ENCODE measurements around the gene ADGRD1.

ADGRD1 gene

DNA sequence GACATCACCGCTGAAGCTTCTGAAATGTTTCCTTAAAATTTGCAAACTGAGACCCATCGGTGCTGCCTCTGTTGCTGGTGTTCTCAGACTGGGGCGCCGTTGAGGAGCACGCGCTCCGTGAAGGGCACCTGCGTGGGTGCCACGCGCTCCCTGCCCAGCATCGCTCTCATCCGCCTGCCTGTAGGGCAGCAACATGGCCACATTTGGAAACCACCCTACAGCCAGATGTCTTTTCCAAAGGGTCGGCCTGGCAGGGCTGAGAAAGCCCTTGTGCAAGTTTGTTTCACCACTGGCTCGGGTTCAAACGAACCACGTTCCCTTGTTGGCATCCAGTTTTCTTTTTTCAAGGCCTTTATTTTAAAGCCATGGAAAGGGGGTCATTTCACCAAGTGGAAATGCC, 13.9 kb downstream of the ADGRD1 start:
- no peak for DNase-seq

DNA sequence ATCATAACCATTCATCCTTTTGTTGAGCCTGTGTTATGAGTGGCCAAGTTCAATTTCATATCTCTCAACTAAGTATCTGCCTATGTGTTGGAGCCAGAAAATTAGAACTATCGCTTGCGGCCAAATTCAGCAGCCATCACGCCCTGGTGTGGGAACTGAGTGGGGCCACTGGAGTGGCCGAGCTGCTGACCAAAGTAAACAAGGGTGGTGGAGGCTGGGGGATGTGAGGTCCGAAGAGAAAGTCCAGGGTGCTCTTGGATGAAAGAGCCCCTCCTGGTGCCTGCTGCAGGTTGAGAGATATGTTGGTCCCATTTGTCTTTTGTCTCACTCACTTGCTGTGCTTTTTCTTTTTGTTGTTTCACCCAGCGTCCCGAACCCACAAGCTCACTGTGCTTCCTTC, 14.9 kb downstream of the ADGRD1 start:
- no peak for DNase-seq

DNA sequence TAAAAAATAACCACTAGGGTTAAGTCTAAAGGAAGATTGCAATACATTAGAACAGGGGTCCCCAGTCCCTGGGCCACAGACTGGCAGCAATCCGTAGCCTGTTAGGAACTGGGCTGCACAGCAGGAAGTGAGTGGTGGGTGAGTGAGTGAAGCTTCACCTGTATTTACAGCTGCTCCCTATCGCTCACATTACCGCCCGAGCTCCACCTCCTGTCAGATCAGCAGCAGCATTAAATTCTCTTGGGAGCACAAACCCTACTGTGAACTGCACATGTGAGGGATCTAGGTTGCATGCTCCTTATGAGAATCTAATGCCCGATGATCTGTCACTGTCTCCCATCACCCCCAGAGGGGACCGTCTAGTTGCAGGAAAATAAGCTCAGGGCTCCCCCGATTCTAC, 15.5 kb downstream of the ADGRD1 start:
- DNase-seq = no peak

DNA sequence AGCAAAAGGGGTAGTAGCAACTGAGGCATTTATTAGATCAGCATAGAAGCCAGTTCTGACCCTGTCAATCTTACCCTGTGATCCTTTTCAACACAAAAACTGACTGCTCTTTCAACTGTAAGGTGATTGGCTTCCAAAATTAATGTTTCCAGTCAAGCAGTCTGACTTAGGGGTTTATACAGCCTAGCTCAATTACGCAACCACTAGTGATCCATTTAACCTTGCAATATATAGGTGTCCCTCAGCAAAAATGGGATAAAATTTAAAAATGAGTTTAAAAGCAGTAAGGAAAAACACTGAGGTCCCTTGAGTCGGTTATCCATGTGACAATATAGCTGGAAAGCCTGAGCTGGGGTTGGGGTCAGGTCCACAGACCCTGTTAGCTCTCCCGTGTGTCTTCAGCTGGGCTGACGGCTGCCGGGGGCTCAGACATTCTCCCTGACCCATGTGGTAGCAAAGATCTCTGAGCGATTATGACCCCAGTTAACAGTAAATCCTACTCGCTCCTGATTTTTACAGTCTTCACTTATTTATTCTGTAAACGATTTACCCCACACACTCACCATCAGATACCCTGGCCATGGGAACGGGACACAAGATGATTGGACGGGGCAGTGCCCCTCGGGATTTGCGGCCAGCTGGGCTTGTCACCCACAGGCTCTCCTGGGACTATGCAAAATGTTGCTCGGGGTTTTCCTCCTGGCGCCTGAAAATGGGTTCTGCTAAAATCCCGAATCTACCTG, 16.6 kb downstream of the ADGRD1 start:
- no peak for DNase-seq

DNA sequence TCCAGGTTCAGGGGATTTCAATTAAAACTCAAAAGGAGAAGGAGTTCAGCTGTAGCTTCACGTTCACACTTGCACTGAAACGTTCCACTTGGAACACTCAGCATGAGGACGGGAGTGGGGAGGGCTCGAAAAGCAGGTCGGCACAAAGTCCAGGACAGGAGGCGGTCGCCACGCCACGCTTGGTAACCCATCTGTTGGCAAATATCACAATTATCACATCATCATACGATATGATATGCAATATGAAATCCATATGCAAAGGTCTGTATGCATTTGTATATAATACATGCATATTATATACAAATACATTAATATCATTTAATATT, 17.2 kb downstream of the ADGRD1 start:
- DNase-seq = no peak

DNA sequence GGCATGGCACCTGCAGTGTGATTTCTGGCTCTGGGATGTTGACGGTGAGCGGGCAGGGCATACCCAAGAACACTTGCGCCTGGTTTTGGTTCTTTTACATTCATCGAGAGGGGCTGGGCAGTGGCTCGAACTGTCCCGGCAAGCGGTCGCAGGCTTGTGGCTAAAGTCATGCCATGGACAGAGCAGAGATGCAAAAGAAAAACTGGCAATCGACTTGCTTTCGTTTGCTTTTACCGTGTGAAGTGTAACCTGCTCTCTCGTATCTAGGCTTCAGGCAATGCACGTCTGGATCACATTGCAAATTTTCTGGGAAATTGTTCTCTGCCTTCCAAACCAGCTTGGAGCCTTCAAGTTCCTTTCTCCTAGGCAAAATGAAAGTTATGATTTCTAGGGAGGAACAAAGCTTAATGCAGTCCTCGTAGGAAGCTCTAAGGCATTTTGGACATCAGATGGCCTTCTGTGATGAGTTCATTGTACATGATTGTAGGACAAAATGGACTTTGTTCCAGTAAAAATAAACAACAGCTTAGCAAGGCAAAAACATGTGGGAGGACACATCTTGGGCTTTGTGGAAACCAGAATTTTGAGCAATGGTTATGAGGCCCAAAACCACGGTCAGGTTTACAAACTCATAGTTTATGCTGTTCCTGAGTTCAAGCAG, 18.3 kb downstream of the ADGRD1 start:
- DNase-seq = no peak

DNA sequence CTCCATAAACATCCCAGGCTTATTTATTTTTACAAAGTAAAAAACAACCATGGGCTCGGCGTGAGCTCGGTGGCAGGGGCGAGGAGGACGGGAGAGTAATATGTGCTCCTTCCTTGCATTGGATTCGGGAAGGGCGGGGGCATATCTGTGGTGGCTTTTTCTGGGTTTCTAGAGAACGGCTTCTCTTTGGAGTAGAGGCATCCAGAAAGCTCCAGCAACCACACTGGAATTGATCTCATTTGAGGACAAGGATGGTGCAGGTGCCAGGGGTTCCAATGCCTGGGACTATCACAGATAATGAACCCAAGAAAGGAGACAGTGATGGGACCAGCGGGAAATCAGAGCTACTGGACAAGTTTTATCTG, 18.9 kb downstream of the ADGRD1 start:
- no peak for DNase-seq

DNA sequence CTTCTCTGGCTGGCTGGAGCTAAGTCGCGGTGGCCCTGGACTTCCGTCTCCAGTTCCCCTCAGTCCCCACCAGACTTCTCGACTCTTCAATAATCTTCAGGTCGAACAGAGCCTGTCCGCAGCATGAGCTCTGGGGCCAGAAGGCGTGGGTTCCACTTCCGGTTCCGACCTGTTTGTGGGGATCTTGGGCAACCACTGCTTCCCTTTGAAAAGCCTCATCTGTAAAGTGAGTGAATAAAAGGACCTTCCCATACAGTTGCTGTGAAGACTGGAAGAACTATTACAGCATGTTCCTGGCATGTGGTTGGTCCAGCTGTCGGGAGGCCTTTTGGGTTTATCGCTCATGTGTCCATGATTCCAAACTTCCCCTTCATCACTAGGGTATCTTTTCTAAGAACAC, 19.4 kb downstream of the ADGRD1 start:
- no peak for DNase-seq

DNA sequence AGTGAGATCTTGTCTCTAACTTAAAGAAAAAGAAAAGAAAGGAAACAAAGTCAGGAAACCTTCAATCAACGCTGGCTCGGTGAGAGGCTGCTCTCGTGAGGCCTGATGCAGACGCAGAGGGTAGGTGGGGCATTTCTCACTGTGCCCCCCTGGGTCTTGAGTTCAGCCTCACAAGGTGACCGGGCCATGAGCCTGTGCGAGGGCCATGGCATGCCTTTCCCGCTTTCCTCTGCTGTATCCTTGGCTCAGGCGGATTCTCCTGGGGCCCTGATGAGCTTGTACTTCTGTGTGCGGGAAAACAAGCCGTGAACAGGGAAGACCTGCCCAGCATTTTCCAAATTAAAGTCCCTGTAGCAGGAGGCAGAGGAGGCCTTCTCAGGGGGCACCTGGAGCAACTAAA, 20.2 kb downstream of the ADGRD1 start:
- DNase-seq = no peak

DNA sequence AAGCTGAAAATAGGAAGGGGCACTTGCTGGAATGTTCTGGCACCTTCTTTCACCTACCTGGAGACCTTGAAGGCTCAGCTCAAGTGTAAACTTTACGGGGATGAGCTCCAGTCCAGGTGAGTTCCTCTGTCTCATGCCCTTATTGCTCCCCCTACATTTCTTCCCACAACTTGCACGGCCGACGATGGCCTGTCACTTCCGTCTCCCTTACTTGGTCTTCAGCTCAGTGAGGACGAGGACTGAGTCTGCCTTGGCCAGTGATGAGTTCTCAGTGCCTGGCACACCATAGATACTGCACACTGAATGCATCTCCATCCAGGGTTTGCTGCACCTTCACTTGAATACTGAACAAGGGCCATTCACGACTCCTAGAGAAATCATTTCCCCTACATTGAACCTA, 21.4 kb downstream of the ADGRD1 start:
- DNase-seq = no peak

DNA sequence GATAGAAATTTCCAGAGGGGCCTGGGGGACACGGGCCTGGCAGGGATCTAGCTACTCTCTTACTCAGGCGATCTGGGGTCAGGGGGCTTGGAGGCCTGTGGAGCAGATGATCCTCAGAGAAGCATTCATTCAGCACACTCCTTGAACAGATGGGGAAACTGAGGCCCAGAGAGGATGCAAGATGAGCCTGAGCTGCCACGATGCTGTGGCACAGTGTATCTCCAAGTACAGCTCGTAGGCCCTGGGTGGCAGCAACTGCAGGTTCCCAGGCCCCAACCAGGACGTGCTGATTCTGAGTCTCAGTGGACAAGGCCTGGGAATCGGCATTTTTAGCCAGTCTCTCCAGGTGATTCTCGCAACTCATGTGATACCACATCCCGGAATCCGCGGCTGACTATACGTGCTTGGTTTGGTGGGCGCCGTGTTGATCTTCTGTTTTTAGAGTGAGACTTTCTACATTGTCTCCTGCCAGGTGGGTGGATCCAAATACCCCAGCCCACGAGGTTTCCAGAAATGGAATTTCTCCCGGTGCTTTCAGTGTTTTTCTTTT, 22.5 kb downstream of the ADGRD1 start:
- DNase-seq = no peak

DNA sequence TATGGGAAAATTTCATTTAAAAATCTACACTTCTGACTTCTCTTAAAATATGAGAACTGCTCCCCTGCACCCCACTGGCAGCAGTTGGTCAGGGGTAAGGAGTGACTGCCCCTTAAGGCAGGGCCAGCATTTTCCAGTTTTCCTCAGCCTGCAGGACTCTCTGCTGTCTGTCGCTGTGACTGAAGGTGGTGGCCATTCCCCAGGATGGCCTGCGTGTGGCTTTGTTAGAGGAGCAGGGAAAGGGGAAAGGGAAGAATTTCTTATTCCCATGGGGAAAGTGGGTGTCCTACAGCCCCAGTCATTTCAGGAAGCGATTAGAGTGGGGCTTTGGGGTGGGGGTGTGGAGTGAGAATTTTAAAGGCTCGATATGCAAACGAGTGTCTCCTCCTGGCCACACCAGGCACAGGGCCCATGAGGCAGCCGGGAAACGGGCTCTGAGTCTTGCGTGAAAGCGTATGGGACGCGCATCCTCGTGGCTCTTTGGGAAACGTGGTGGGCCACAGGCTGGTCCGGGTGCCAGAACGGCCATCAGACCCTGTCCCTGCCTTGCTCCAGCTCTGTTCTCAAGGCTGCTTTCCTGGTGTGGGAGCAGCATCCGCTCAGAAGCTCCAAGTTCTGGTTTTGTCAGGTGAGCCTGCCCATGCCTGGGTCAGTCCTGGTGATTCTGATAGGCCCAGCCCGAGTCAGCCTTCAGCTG, 23.5 kb downstream of the ADGRD1 start:
- no peak for DNase-seq

DNA sequence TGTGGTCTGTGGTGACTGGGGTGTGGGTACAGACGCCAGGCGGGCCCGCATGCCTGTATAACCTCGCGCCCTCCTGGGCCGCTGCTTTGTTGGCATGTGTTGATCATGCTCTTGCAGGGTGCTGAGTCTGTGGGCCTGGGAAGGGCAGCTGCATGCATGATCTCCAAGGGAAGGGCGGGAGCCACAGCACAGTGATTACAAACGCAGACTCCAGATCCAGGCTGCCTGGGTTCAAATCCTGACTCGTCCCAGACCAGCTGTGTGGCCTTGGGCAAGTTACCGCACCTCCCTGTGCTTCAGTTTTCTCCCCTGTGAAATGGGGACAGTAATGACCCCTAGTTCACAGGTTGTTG, 24.0 kb downstream of the ADGRD1 start:
- DNase-seq = no peak

DNA sequence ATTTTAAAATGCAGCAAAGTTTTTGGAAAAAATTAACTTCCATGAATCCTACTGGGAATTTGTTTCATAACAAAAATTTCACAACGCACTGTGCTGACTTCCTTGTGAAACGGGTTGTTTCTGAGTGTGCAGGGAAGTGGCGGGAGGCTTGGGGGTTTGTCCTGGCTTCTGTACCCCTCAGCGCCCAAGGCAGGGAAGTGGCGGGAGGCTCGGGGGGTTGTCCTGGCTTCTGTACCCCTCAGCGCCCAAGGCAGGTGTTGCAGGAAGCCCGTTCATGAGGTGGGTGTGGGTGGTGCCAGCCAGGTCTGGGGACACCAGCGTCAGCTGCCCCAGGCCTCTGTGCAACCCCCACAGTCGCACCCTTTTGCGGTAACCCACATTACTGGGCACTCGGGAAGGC, 25.1 kb downstream of the ADGRD1 start:
- no peak for DNase-seq

DNA sequence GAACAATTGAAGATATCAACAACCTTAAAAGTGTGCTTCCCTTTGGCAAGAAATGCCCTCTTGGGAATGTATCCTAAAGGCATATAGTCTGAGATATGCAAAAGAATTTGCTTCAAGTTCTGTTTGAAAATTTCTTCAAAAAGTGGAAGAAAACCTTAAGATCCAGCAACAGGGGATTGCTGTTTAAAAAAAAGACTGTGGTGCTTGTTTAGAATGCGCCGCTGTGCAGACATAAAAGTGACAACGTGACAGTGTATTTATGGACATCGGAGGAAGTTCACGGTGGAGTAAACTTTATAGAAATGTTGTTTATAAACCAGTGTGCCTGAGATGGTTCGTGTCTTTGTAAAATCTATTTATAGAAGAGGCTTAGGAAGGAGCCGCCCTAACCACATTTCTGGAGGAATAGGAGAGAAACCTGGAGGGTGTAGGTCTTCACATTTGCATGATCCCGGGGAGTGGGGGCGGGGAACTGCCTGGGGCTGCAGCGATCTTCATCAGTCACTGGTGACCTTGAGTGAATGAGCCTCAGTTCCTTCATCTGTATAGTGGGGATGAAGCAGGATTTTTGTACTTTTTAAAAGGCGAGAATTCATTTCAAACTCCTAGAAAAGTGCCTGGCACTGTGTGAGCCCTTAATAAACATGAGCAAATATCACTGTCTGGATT, 27.5 kb downstream of the ADGRD1 start:
- no peak for DNase-seq

DNA sequence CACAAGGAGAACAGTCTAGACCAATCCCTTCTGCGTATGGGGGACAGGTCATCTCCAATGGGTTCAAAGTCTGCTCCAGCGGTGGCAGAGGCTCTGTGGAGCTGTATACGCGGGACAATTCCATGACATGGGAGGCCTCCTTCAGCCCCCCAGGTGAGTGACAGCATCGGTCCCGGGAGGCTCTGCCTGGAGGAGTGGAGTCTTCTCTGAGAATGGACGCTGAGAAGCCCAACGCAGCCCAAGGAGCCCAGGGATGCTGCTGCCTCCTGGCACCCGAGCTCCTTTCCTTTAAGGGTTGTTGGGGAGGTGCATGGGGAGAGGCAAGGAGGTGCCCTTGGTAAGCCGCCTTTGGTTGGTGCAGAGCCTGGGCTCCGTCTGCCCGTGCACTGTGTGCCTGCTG, 28.2 kb downstream of the ADGRD1 start:
- no peak for DNase-seq

DNA sequence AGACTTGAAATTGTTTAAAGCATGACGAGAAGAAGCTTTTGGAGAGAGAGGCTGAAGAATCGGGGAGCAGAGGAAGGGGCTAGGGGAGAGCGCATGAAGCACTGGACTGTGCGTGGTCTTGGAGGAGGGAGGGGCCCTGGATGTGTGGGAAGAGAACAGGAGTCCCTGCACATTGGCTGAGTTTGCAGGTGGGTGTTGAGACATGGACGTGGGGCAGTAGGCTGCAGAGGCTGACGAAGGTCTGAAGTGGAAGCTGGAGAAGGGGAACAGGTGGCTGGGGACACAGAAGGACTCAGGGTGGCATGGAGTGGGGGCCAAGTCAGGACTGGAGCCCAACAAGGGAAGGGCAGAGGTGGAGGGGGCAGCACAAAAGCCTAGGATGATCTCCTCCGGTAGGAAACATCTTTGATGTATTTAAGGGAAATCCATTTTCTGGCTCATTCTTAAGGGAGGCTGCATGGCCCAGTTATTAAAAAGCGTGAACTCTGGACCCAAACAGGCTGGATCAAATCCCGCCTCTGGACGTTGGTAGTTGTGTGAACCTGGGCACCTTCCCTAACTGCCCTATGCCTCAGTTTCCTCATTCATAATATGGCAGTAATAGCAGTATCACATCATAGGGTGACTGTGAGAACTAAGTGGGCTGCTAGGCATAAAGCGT, 29.0 kb downstream of the ADGRD1 start:
- no peak for DNase-seq

DNA sequence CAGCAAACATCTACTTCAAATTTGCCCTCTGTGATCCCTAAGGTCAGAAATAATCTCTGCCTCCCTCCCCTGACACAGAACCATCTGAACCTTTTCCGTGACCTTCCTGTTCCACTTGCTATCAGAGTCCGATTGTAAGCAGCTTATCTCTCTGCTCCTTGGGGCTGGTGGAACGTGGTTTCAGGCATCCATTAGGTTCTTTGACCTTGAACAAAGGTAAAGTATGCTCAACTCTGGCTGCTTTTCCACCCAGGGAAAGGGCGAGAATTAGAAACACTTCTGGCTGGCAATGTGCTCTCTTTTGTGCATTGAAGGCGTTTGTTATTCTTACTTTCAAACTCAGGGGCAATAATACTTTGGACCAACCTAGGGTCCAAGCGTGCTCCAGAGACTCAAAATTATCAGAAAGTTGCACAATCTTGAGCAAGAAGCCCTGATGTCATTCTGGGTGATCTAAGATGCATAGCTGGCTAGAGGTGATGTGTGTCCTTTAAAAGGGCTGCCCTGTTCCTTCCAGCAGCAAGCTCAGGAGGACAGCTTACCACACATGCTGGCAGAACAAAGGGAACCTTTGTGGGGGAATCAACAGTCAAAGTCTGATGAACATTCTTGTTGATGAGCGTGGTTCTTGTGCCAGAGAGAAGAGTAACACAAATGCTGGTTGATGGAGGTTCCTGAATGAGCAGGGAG, 29.8 kb downstream of the ADGRD1 start:
- no peak for DNase-seq

DNA sequence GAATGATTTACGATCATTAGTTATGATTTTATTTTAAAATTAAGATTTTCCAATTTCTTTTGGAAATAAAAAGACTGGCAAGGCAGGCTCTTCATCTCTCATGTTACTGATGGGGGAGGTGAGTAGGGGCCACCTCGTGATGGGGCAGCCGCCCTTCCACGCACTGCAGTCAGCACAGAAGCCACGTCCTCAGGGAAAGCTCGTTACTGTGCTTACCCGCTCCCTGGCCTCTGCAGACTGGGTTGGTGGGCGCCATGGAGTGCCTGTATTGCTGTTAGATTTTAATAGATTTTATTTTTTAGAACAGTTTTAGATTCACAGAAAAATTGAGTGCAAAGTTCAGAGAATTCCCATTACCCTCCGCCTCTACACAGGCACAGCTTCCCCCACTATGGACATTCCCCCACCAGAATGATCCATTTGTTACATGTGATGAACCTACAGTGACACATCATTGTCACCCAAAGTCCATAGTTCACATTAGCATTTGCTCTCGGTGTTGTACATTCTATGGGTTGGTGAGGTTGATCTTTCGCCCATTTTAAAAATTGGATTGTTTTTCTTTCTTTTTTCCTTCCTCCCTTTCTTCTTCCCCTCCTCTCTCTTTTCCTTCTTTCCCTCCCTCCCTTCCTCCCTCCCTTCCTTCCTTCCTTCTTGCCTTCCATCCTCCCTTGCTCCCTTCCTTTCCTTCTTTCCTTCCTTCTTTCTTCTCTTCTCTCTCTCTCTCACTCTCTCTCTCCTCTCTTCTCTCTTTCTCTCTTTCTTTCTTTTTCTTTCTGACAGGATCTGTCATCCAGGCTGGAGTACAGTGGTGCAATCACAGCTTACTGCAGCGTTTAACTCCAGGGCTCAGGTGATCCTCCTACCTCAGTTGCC, 30.7 kb downstream of the ADGRD1 start:
- no peak for DNase-seq

DNA sequence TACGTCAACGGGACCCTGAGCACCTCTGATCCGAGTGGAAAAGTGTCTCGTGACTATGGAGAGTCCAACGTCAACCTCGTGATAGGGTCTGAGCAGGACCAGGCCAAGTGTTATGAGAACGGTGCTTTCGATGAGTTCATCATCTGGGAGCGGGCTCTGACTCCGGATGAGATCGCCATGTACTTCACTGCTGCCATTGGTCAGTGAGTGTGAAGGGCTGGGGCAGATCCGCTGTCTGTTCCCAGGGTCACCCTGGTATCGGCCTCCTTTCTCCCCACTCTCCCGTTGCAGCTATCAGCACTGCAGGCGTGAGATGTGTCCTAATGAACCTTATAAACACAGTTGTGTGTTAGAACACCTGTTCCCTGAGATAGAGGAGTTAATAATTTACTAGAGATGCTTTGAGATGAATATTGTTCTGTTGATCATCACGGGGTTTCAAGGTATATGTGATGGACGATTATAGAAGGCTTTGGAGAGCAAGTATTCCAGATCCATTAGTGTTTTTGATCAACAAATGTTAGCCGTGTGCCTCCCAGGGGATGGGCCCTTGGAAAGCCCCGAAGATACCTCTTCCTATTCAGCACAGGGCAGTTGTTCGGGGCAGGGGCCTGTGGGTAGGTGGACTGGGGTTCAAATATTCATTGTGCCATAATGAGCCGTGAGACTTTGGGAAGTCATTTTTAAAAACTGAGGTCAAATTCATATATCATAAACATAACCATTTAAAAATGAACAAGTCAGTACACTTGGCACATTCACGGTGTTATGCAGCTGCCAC, 33.6 kb downstream of the ADGRD1 start:
- DNase-seq = no peak

DNA sequence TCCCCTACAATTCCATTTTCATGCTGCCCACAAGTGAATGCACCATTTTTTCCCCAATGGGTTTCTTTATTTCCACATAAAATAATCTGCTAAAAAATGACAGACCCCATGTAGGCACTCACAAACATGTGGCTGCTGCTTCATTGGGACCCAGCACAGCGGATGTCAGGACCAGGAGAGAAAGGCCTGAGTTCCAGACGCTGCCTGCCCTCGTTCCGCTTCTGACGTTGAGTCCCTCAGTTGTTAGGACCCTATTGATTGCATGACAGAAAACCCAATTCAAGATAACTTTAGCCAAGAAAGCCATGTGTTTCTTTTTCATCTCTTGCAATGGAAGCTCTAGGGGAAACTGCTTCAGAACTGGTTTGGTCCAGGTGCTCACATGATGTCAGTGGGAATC, 34.6 kb downstream of the ADGRD1 start:
- no peak for DNase-seq
